ENCODE data around the gene APOBEC3H. TPM values are rescaled to one million over a fixed set of nuclear protein-coding genes. Genes with fewer than 3 reads are reported as not detected.
A peak's percentile ranks its signal among the peaks of the same experiment; 100 is the strongest.

The APOBEC3H gene
- total and polyA plus RNA-seq, 7 donors: 1.5 TPM; not detected in 6

GRCh38 chr22:39098026-39098425, 982 bp downstream of the APOBEC3H start:
- no peaks in the 10 kb centered on the region for H3K4me1 ChIP-seq
- H3K9me3 ChIP-seq: no peaks in the 10 kb centered on the region
- H3K27ac ChIP-seq: no peak overlapping the region
- WGBS, 2 donors: 68 to 83% methylated on average over 6 of the region's 6 CpGs
- H3K36me3 ChIP-seq: no peaks in the 10 kb centered on the region
- intact Hi-C loops (cut with DNase I): no loop called here
- peaks cover 0 to 3% (median 0%) of the 10 kb centered on the region in 3 donors for H3K27me3 ChIP-seq
- peak; percentile 37 for DNase-seq
- no peak overlapping the region for H3K4me3 ChIP-seq
- no peak for TF ChIP-seq POLR2AphosphoS5 (IDR thresholded peaks at IDR 0.05)
- no peak for TF ChIP-seq POLR2A (IDR thresholded peaks at IDR 0.05)
- TF ChIP-seq EP300 (IDR thresholded peaks at IDR 0.05): no peak
- TF ChIP-seq CTCF (IDR thresholded peaks at IDR 0.05): no peak

- intact Hi-C loops (cut with DNase I): no loop called here
- Histone ChIP-seq H3K36me3 (no peaks in the 10 kb centered on the region), H3K27me3 (peaks cover 0 to 3% (median 0%) of the 10 kb centered on the region in 3 donors), H3K4me1 (no peaks in the 10 kb centered on the region), H3K9me3 (no peaks in the 10 kb centered on the region), H3K4me3 (no peak overlapping the region), H3K27ac (no peak overlapping the region)
- 70 to 78% methylated on average over 8 of the region's 8 CpGs for whole genome bisulfite sequencing, 2 donors
- DNase-seq: no peak
- TF ChIP-seq EP300 (IDR thresholded peaks at IDR 0.05) (no peak), CTCF (IDR thresholded peaks at IDR 0.05) (no peak), POLR2AphosphoS5 (IDR thresholded peaks at IDR 0.05) (no peak), POLR2A (IDR thresholded peaks at IDR 0.05) (no peak)
Measured at GRCh38 chr22:39098576-39098975, 1.5 kb downstream of the APOBEC3H start.

- TF ChIP-seq POLR2AphosphoS5 (IDR thresholded peaks at IDR 0.05) (no peak), EP300 (IDR thresholded peaks at IDR 0.05) (no peak), POLR2A (IDR thresholded peaks at IDR 0.05) (no peak)
- Histone ChIP-seq H3K4me1 (no peaks in the 10 kb centered on the region), H3K27me3 (peaks cover 0 to 3% (median 0%) of the 10 kb centered on the region in 3 donors), H3K36me3 (no peaks in the 10 kb centered on the region), H3K27ac (no peak overlapping the region), H3K4me3 (no peak overlapping the region), H3K9me3 (no peaks in the 10 kb centered on the region)
- WGBS, 2 donors: 73 to 84% methylated on average over 13 of the region's 13 CpGs
- DNase-seq: no peak
- intact Hi-C loops (cut with DNase I): no loop called here
Measured at GRCh38 chr22:39101226-39101625, 4.2 kb downstream of the APOBEC3H start.

- no peak for DNase-seq
- peaks cover 0 to 3% (median 0%) of the 10 kb centered on the region in 3 donors for H3K27me3 ChIP-seq
- H3K4me3 ChIP-seq: no peak overlapping the region
- H3K36me3 ChIP-seq: no peaks in the 10 kb centered on the region
- 82 to 85% methylated on average over 2 of the region's 2 CpGs for WGBS, 2 donors
- no peak overlapping the region for H3K27ac ChIP-seq
- no peaks in the 10 kb centered on the region for H3K4me1 ChIP-seq
- no peaks in the 10 kb centered on the region for H3K9me3 ChIP-seq
- intact Hi-C loops (cut with DNase I): no loop called here
- no peak for TF ChIP-seq POLR2AphosphoS5 (IDR thresholded peaks at IDR 0.05)
- TF ChIP-seq EP300 (IDR thresholded peaks at IDR 0.05): no peak
- TF ChIP-seq CTCF (IDR thresholded peaks at IDR 0.05): no peak
- TF ChIP-seq POLR2A (IDR thresholded peaks at IDR 0.05): no peak
Measured at GRCh38 chr22:39103431-39103830, 6.4 kb downstream of the APOBEC3H start.

- H3K4me3 ChIP-seq: no peak overlapping the region
- DNase-seq: no peak
- H3K9me3 ChIP-seq: no peaks in the 10 kb centered on the region
- peaks cover 0 to 11% (median 0%) of the 10 kb centered on the region in 3 donors for H3K27me3 ChIP-seq
- H3K27ac ChIP-seq: no peak overlapping the region
- WGBS, 2 donors: 70 to 87% methylated on average over 2 of the region's 2 CpGs
- no peaks in the 10 kb centered on the region for H3K4me1 ChIP-seq
- no peaks in the 10 kb centered on the region for H3K36me3 ChIP-seq
- intact Hi-C loops (cut with DNase I): no loop called here
- no peak for TF ChIP-seq EP300 (IDR thresholded peaks at IDR 0.05)
- TF ChIP-seq POLR2A (IDR thresholded peaks at IDR 0.05): no peak
- no peak for TF ChIP-seq CTCF (IDR thresholded peaks at IDR 0.05)
- TF ChIP-seq POLR2AphosphoS5 (IDR thresholded peaks at IDR 0.05): no peak
Measured at GRCh38 chr22:39106326-39106725, 9.3 kb downstream of the APOBEC3H start.
